ENCODE measurements around the gene MFGE8.

DNA sequence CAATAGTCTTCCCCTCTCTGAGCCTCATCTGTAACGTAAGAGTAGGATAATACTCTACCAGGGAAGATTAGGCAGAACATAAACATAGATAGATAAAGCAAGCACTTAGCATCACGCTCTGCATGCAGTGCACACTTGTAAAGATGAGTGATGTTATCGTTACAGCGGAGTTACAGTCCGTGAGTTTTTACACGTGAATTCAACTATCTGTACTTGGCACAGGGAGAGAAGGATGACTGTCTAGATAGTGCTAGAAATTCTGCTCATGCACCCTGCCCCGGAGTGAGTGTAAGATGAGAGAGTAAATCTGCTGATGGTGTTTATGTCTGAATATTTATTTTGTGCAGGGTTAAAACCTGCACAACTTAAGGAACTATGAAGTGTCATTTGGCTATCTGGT lies 53.6 kb downstream of the MFGE8 start:
- TF ChIP-seq, protein P1, sequence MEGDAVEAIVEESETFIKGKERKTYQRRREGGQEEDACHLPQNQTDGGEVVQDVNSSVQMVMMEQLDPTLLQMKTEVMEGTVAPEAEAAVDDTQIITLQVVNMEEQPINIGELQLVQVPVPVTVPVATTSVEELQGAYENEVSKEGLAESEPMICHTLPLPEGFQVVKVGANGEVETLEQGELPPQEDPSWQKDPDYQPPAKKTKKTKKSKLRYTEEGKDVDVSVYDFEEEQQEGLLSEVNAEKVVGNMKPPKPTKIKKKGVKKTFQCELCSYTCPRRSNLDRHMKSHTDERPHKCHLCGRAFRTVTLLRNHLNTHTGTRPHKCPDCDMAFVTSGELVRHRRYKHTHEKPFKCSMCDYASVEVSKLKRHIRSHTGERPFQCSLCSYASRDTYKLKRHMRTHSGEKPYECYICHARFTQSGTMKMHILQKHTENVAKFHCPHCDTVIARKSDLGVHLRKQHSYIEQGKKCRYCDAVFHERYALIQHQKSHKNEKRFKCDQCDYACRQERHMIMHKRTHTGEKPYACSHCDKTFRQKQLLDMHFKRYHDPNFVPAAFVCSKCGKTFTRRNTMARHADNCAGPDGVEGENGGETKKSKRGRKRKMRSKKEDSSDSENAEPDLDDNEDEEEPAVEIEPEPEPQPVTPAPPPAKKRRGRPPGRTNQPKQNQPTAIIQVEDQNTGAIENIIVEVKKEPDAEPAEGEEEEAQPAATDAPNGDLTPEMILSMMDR (conservative IDR thresholded peaks at IDR 0.05; ENCODE audit: low read depth, low read length) = no peak
- no peak for TF ChIP-seq EZH2phosphoT487 (IDR thresholded peaks at IDR 0.05; ENCODE audit: borderline replicate concordance, low read length)

Data from PC-3 (cell line).